Measurements from ENCODE around the gene TJP1.

TJP1 gene

DNA sequence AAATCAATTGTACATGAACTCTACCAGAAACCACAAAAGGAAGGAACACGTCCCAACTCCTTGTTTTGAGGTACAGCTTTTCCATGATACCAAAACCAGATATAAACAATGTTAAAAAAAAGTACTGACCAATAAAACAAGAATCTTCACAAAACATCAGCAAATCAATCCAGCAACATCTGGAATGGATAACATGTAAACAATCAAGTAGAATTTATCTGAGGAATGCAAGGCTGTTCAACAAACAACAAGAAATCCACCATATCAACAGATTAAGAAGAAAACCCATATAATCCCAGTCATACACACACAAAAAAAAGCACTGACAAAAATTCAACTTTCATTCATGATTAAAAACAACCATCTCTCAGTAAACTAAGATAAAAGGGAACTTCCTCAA lies 26.7 kb downstream of the TJP1 start:
- ATAC-seq (ENCODE audit: insufficient read depth, low read depth) (no peak), DNase-seq (no peak)
- Histone ChIP-seq H3K27ac (ENCODE audit: low read length) (no peak overlapping the region), H3K4me1 (ENCODE audit: insufficient read depth, low read length) (no peaks in the 10 kb centered on the region), H3K27me3 (ENCODE audit: insufficient read depth, low read length, poor library complexity) (no peaks in the 10 kb centered on the region), H4K20me1 (ENCODE audit: insufficient read depth, low read length) (no peaks in the 10 kb centered on the region), H2AFZ (ENCODE audit: low read depth, low read length) (no peak overlapping the region), H3K4me3 (ENCODE audit: low read depth in 1 of 2, low read length in 2 of 2) (no peak overlapping the region), H3K9ac (ENCODE audit: low read depth, low read length) (no peak overlapping the region), H3K36me3 (ENCODE audit: insufficient read depth, low read length) (no peaks in the 10 kb centered on the region), H3K9me3 (ENCODE audit: insufficient read depth, low read length, severe bottlenecking) (no peaks in the 10 kb centered on the region), H3K4me2 (ENCODE audit: insufficient read depth, low read length) (no peak overlapping the region), H3K79me2 (ENCODE audit: insufficient read depth, low read length) (no peaks in the 10 kb centered on the region)
- no peak for TF ChIP-seq EZH2 (IDR thresholded peaks at IDR 0.05; ENCODE audit: borderline replicate concordance, low read depth, low read length, severe bottlenecking)
- TF ChIP-seq, protein P1, sequence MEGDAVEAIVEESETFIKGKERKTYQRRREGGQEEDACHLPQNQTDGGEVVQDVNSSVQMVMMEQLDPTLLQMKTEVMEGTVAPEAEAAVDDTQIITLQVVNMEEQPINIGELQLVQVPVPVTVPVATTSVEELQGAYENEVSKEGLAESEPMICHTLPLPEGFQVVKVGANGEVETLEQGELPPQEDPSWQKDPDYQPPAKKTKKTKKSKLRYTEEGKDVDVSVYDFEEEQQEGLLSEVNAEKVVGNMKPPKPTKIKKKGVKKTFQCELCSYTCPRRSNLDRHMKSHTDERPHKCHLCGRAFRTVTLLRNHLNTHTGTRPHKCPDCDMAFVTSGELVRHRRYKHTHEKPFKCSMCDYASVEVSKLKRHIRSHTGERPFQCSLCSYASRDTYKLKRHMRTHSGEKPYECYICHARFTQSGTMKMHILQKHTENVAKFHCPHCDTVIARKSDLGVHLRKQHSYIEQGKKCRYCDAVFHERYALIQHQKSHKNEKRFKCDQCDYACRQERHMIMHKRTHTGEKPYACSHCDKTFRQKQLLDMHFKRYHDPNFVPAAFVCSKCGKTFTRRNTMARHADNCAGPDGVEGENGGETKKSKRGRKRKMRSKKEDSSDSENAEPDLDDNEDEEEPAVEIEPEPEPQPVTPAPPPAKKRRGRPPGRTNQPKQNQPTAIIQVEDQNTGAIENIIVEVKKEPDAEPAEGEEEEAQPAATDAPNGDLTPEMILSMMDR (IDR thresholded peaks at IDR 0.05; ENCODE audit: borderline replicate concordance, extremely low read depth, low read length, poor library complexity, severe bottlenecking), result no peak

DNA sequence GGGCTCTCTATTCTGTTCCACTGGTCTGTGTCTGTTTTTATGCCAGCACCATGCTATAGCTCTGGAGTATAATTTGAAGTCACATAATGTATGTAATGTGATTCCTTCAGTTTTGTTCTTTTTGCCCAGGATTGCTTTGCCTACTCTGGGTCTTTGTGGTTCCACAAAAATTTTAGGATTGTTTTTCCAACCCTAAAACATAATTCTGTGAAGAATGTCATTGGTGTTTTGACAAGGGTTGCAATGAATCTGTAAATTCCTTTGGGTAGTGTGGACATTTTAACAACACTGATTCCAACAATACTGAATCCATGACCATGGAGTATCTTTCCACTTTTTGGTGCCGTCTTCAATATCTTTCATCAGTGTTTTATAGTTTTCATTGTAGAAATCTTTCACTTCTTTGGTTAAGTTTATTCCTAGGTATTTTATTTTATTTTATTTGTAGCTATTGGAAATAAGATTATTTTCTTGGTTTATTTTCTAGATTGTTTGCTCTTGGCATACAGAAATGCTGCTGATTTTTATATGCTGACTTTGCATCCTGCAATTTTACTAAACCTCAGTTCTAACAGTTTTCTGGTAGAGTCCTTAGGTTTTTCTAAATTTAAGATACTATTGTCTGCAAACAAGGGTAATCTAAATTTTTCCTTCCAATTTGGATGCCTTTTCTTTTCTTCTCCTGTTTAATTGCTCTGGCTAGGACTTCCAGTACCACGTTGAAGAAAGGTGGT lies 29.7 kb downstream of the TJP1 start:
- Histone ChIP-seq H3K79me2 (ENCODE audit: insufficient read depth, low read length) (no peaks in the 10 kb centered on the region), H3K27ac (ENCODE audit: low read length) (no peak overlapping the region), H3K4me1 (ENCODE audit: insufficient read depth, low read length) (no peaks in the 10 kb centered on the region), H3K4me2 (ENCODE audit: insufficient read depth, low read length) (no peak overlapping the region), H4K20me1 (ENCODE audit: insufficient read depth, low read length) (no peaks in the 10 kb centered on the region), H3K27me3 (ENCODE audit: insufficient read depth, low read length, poor library complexity) (no peaks in the 10 kb centered on the region), H2AFZ (ENCODE audit: low read depth, low read length) (no peak overlapping the region), H3K9me3 (ENCODE audit: insufficient read depth, low read length, severe bottlenecking) (no peaks in the 10 kb centered on the region), H3K36me3 (ENCODE audit: insufficient read depth, low read length) (no peaks in the 10 kb centered on the region), H3K4me3 (ENCODE audit: low read depth in 1 of 2, low read length in 2 of 2) (no peak overlapping the region), H3K9ac (ENCODE audit: low read depth, low read length) (no peak overlapping the region)
- DNase-seq (no peak), ATAC-seq (ENCODE audit: insufficient read depth, low read depth) (no peak)
- TF ChIP-seq, protein P1 (IDR thresholded peaks at IDR 0.05; ENCODE audit: borderline replicate concordance, extremely low read depth, low read length, poor library complexity, severe bottlenecking), result no peak
- no peak for TF ChIP-seq EZH2 (IDR thresholded peaks at IDR 0.05; ENCODE audit: borderline replicate concordance, low read depth, low read length, severe bottlenecking)

DNA sequence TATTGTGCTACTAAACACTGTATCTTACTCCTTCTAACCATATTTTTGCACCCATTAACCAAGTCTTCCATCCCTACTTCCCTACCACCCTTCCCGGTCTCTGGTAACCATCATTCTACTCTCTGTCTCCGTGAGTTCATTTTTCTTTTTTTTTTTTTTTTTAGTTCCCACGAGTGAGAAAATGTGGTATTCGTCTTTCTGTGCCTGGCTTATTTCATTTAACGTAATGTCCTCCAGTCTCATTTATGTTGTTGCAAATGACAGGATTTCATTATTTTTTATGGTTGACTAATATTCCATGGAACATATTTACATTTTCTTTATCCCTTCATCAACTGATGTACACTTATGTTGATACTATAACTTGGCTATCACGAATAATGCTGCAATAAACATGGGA lies 31.7 kb downstream of the TJP1 start:
- Histone ChIP-seq H3K27me3 (ENCODE audit: insufficient read depth, low read length, poor library complexity) (peaks cover 9% of the 10 kb centered on the region), H3K27ac (ENCODE audit: low read length) (no peak overlapping the region), H2AFZ (ENCODE audit: low read depth, low read length) (no peak overlapping the region), H3K9me3 (ENCODE audit: insufficient read depth, low read length, severe bottlenecking) (no peaks in the 10 kb centered on the region), H3K36me3 (ENCODE audit: insufficient read depth, low read length) (no peaks in the 10 kb centered on the region), H4K20me1 (ENCODE audit: insufficient read depth, low read length) (no peaks in the 10 kb centered on the region), H3K79me2 (ENCODE audit: insufficient read depth, low read length) (no peaks in the 10 kb centered on the region), H3K4me3 (ENCODE audit: low read depth in 1 of 2, low read length in 2 of 2) (no peak overlapping the region), H3K4me1 (ENCODE audit: insufficient read depth, low read length) (no peaks in the 10 kb centered on the region), H3K4me2 (ENCODE audit: insufficient read depth, low read length) (no peak overlapping the region), H3K9ac (ENCODE audit: low read depth, low read length) (no peak overlapping the region)
- ATAC-seq (ENCODE audit: insufficient read depth, low read depth), result no peak
- TF ChIP-seq, protein P1 (IDR thresholded peaks at IDR 0.05; ENCODE audit: borderline replicate concordance, extremely low read depth, low read length, poor library complexity, severe bottlenecking), result no peak
- TF ChIP-seq EZH2 (IDR thresholded peaks at IDR 0.05; ENCODE audit: borderline replicate concordance, low read depth, low read length, severe bottlenecking), result no peak
- no peak for DNase-seq

Measured in DND-41 (cell line).